NB4 (cell line): ENCODE results near the gene NOL6.

Experiments used
- DNase-seq: peaks from one replicate; pipeline ENCODE4 v3.0.0; 2010; ENCODE audit warnings: low read depth
- H3K4me3 ChIP-seq: one replicate; pipeline ENCODE4 v1.5.1; 2011; ENCODE audit warnings: mild to moderate bottlenecking, low read depth, low read length, moderate library complexity
- MYC ChIP-seq: IDR thresholded peaks from 2 replicates; pipeline ENCODE4 v1.6.1; 2011; ENCODE audit warnings: low read depth, low read length
- POLR2A ChIP-seq: IDR thresholded peaks from 2 replicates; pipeline ENCODE4 v1.6.1; 2011; ENCODE audit warnings: mild to moderate bottlenecking; ENCODE audit not compliant: insufficient read length; ENCODE audit errors: extremely low read depth
- TF ChIP-seq, protein P1 (sequence below): IDR thresholded peaks from 2 replicates; pipeline ENCODE4 v1.6.1; 2011; ENCODE audit warnings: low read depth, low read length
- TF ChIP-seq, protein P2 (sequence below): IDR thresholded peaks from one replicate; pipeline ENCODE4 v1.5.1; 2012; ENCODE audit warnings: low read depth, low read length

The NOL6 gene

DNA sequence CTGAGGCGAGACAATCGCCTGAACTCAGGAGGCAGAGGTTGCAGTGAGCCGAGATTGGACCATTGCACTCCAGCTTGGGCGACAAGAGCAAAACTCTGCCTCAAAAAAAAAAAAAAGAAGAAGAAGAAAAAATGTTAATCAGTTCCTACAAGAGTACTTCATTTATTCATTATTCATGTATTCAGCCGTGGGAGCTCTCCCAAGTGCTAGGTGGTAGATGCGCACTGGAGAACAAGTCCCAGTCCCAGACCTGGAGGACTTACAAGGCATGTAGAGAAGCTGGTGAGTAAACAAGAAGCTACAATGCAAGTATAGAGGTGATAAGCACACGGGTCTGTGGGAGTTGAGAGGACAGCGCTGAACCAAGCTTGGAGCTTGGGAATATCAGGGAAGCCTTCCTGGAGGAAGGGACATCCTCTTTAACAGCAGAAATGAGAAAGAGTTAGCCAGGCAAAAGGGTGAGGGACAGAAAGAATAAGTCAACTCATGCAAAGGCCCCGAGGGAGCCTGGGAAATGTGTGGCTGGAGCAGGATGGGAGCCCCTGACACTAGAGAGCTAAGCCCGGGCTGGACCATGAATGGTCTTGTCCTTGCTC is 53.9 kb downstream of the NOL6 start:
- no peak overlapping the region for H3K4me3 ChIP-seq
- peak; percentile 12 for DNase-seq
- no peak for TF ChIP-seq MYC
- TF ChIP-seq POLR2A: no peak
- TF ChIP-seq, protein P1, sequence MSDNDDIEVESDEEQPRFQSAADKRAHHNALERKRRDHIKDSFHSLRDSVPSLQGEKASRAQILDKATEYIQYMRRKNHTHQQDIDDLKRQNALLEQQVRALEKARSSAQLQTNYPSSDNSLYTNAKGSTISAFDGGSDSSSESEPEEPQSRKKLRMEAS: no peak
- TF ChIP-seq, protein P2, sequence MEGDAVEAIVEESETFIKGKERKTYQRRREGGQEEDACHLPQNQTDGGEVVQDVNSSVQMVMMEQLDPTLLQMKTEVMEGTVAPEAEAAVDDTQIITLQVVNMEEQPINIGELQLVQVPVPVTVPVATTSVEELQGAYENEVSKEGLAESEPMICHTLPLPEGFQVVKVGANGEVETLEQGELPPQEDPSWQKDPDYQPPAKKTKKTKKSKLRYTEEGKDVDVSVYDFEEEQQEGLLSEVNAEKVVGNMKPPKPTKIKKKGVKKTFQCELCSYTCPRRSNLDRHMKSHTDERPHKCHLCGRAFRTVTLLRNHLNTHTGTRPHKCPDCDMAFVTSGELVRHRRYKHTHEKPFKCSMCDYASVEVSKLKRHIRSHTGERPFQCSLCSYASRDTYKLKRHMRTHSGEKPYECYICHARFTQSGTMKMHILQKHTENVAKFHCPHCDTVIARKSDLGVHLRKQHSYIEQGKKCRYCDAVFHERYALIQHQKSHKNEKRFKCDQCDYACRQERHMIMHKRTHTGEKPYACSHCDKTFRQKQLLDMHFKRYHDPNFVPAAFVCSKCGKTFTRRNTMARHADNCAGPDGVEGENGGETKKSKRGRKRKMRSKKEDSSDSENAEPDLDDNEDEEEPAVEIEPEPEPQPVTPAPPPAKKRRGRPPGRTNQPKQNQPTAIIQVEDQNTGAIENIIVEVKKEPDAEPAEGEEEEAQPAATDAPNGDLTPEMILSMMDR: no peak

DNA sequence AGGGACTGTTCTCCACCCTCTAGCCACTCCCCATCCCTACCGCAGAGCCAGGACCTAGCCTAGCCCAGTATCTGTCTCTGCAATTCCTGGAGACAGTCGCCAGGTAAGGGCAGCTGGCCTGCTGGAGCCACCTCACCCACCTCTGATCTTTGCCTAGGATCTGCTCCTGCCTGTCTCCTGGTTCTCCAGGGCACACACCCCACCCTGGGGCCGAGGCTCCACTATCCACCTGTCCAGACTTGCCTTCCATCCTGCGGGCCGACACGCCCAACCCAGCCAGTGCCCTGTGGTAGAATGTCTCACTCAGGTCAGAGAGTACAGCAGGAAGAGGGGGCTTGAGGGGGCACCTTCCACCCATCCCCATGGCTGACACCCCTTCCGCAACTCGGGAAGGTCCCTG is 55.6 kb downstream of the NOL6 start:
- DNase-seq: no peak
- TF ChIP-seq MYC (no peak), POLR2A (no peak)
- TF ChIP-seq, protein P1: no peak
- TF ChIP-seq, protein P2: no peak
- no peak overlapping the region for H3K4me3 ChIP-seq

DNA sequence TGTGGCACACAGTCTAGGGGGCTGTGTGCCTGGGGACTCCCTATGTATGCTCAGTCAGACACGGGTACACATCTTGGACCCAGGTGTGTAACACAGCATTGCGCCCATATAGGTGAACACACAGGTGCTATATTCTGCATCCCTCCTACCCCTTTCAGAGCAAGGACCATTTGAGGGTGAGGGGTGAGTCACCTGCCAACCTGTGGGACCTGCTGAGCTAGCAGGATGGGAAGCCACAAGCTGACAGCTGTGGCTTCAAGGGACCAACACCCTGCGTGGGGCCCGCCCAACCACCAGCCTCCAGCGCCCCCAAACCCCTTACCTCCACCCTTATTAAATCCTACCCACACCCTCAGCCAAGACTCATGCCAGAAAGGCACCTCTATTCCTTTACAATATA is 56.7 kb downstream of the NOL6 start:
- TF ChIP-seq, protein P2: no peak
- TF ChIP-seq MYC (no peak), POLR2A (no peak)
- TF ChIP-seq, protein P1: no peak
- H3K4me3 ChIP-seq: no peak overlapping the region
- peak; percentile 4 for DNase-seq

DNA sequence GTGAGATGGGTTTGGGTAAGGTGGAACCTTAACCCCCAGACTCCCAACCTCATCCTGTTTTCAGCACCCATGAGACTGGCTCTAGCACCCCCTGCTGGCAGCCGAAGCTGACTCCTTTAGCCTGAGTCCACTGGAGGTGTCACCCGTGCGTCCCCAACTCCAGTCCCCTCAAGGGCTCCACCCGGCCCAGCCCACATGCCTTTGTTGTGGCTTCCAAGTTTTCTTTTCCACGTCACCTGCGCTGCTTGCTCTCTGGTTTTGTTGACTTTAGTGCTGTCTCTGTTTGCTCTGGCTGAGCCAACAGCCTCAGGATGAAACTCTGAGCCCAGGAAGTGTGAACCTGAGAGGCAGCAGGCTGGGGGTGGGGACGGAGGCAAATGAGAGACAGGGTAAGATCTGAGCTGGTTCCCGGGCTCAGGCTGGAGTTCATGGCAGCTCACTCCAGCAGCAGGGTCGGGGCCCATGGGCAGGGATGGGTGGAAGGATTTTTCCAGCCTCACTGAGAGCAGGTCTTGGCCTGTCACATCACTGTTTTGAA is 58.2 kb downstream of the NOL6 start:
- H3K4me3 ChIP-seq: no peak overlapping the region
- DNase-seq: peak; percentile 82
- no peak for TF ChIP-seq POLR2A
- TF ChIP-seq, protein P1: no peak
- TF ChIP-seq, protein P2: peak; percentile 99

DNA sequence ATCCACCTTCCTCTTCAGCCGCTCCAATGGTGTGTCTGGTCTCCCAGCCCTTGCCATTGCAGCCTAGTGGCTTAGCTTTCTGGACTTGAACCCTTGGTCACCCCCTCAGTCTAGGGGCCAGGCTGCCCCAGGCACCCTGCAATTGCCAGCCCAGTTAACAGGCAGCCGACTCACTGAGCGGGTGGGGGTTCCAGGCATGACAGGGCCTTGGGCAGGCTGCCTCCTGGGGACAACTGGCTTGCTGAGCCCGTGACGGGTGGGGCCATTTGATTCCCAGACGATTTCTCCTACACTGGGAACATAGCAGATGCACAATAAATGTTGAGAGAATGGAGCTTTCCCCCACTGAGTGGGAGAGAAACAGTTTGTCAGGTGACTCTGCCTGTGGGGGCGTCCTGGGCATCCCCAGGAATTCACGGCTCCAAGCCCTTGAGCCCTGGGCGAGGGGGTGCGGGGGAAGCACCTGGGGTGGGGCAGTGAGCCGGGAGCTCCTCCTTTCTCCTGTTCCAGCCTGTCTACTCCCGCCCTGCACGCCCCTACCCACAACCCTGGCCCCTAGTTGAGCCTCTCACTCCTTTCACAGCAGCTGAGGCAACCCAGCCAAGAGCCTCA is 58.7 kb downstream of the NOL6 start:
- no peak for TF ChIP-seq POLR2A
- TF ChIP-seq, protein P1: no peak
- TF ChIP-seq MYC: no peak
- TF ChIP-seq, protein P2: no peak
- H3K4me3 ChIP-seq: no peak overlapping the region
- no peak for DNase-seq
